Measurements from ENCODE around the gene PIK3C2G. TPM values are rescaled to one million over a fixed set of nuclear protein-coding genes. Genes with fewer than 3 reads are reported as not detected.
A peak's percentile ranks its signal among the peaks of the same experiment; 100 is the strongest.

PIK3C2G gene
- total RNA-seq, 1 donor from 2014 or later: 17.3 TPM

- peak; percentile 83 for ATAC-seq
- no peak for DNase-seq (ENCODE audit: low spot score)
These were observed 368.1 kb downstream of the PIK3C2G start for GRCh38 chr12:18629445-18629844.

GRCh38 chr12:18629916-18630315, 368.6 kb downstream of the PIK3C2G start:
- DNase-seq (ENCODE audit: low spot score) (no peak), ATAC-seq (no peak)

GRCh38 chr12:18631339-18631738, 370.0 kb downstream of the PIK3C2G start:
- no peak for ATAC-seq
- DNase-seq (ENCODE audit: low spot score): no peak

GRCh38 chr12:18632848-18633247, 371.5 kb downstream of the PIK3C2G start:
- no peak for DNase-seq (ENCODE audit: low spot score)
- ATAC-seq: no peak

- DNase-seq (ENCODE audit: low spot score) (peak; percentile 45), ATAC-seq (peak; percentile 90)
These were observed 373.1 kb downstream of the PIK3C2G start for GRCh38 chr12:18634382-18634781.

- DNase-seq (ENCODE audit: low spot score) (no peak), ATAC-seq (no peak)
These were observed 379.1 kb downstream of the PIK3C2G start for GRCh38 chr12:18640321-18640955.

- ATAC-seq: no peak
- no peak for DNase-seq (ENCODE audit: low spot score)
These were observed 382.4 kb downstream of the PIK3C2G start for GRCh38 chr12:18643681-18644080.

GRCh38 chr12:18644564-18644963, 383.2 kb downstream of the PIK3C2G start:
- ATAC-seq: no peak
- DNase-seq (ENCODE audit: low spot score): no peak

GRCh38 chr12:18646286-18646890, 385.1 kb downstream of the PIK3C2G start:
- ATAC-seq (no peak), DNase-seq (ENCODE audit: low spot score) (no peak)

- DNase-seq (ENCODE audit: low spot score) (no peak), ATAC-seq (no peak)
These were observed 390.2 kb downstream of the PIK3C2G start for GRCh38 chr12:18651525-18651924.

- DNase-seq (ENCODE audit: low spot score) (no peak), ATAC-seq (no peak)
These were observed 391.3 kb downstream of the PIK3C2G start for GRCh38 chr12:18652596-18652995.

- ATAC-seq: no peak
- no peak for DNase-seq (ENCODE audit: low spot score)
These were observed 392.1 kb downstream of the PIK3C2G start for GRCh38 chr12:18653465-18653864.

GRCh38 chr12:18655351-18655750, 394.0 kb downstream of the PIK3C2G start:
- ATAC-seq (no peak), DNase-seq (ENCODE audit: low spot score) (no peak)

GRCh38 chr12:18658179-18658578, 396.9 kb downstream of the PIK3C2G start:
- ATAC-seq (no peak), DNase-seq (ENCODE audit: low spot score) (no peak)

GRCh38 chr12:18658829-18659228, 397.5 kb downstream of the PIK3C2G start:
- ATAC-seq (no peak), DNase-seq (ENCODE audit: low spot score) (no peak)

- ATAC-seq (peak; percentile 89), DNase-seq (ENCODE audit: low spot score) (no peak)
These were observed 414.8 kb downstream of the PIK3C2G start for GRCh38 chr12:18676141-18676540.

GRCh38 chr12:18676996-18677588, 415.8 kb downstream of the PIK3C2G start:
- no peak for DNase-seq (ENCODE audit: low spot score)
- ATAC-seq: no peak

GRCh38 chr12:18681818-18682217, 420.5 kb downstream of the PIK3C2G start:
- DNase-seq (ENCODE audit: low spot score) (no peak), ATAC-seq (no peak)

GRCh38 chr12:18683327-18684013, 422.2 kb downstream of the PIK3C2G start:
- no peak for DNase-seq (ENCODE audit: low spot score)
- ATAC-seq: no peak

GRCh38 chr12:18684430-18684829, 423.1 kb downstream of the PIK3C2G start:
- no peak for ATAC-seq

GRCh38 chr12:18689771-18690170, 428.5 kb downstream of the PIK3C2G start:
- ATAC-seq (no peak), DNase-seq (ENCODE audit: low spot score) (no peak)

More at GRCh38 chr12:18684430-18684829, 423.1 kb downstream of the PIK3C2G start:
- no peak for DNase-seq (ENCODE audit: low spot score)

- no peak for DNase-seq (ENCODE audit: low spot score)
- ATAC-seq: no peak
These were observed 429.3 kb downstream of the PIK3C2G start for GRCh38 chr12:18690653-18691052.

Data from left lobe of liver (tissue), 2 donors.